ENCODE measurements around the gene LAMTOR2.
"Not testable (repeated sequence)": the region's sequence is repeated elsewhere in the genome, so short reads cannot be mapped to it uniquely, and the experiment has no call there.

The LAMTOR2 gene

DNA sequence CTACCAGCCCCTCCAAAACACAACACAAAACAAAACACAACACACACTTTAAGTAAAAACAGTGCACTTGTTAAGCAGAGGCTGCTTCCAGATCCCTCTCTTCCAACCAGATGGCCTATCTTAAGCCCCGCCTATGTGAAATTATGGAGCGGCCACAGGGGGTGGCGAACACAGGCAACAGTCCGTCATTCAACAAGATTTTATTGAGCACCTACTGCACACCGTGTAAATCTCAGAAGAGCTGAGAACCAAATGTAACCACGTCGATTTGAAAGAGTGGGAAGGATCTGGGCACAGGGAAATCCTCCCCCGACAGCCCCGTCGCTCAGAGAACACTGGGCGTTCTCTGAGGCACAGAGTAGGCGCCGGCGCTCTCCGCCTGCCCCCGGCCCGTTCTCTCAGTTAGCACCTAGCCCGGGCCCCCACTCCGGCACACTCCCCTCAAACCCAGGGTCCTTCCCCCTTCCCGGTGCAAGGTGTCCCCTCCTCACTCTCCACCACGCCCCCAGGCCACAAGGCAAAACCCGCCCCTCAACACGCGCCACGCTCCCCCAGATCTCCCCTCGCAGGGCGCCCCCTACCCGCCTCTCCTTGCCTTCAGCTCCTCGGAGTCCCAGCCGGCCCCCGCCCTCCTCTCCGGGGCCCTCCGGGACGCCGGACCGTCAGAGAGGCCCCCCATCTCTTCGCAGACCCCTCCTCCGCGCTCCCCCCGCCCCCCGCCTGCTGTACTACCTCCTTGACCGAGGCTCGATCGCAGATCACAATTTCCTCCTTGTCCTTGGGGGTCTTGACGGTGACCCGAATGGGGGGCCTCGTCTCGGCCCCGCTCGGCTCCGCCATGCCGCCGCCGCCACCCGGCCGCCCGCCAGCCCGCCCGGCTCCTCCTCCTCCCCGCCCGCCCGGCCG lies 1.5 kb upstream of the LAMTOR2 start:
- peak; percentile 50 for DNase-seq (ENCODE audit: low spot score)

DNA sequence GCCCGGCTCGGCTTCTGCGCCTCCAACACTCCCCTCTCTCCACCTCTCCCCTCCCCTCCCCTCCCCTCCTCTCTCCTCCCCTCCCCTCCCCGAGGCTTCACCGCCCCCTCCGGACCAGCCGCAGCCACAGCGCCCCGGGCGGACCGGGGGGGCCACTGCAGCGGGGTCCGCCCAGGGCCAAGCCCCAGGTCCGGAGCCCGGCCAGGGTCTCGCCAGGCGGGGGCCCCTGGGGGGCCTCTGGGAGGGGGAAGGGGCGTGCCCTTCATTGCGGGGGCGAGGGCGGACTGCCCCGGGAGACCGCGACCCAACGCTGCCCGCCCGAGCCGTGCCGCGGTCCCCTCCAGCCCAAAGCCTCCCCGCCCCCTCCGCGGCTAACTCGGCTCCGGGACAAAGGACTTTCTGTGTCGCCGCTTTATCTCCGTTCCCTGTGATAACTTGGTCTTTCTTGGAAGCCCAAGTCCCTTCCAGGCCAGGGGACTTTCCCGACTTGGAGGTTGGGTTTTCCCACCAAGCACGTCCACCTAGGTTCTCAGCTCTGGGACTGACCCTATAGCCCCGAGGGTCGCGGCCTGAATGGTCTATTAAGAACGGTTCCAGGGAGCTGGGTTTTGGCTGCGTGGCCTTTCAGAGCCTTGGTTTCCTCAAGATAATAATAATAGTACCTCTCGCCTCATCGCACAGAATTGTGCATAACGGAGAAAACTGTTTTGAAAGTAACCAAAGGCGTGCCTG lies 648 bp upstream of the LAMTOR2 start, which contains the start of gene UBQLN4:
Gene UBQLN4 (minus strand): TSS at position 31 of the 732 bp plus-strand sequence. CDS start 97 bp downstream, outside the sequence.
- DNase-seq (ENCODE audit: low spot score), result peak; percentile 73

GRCh38 chr1:156055281-156056048 lies 883 bp downstream of the LAMTOR2 start:
- peak; percentile 6 for DNase-seq (ENCODE audit: low spot score)

DNA sequence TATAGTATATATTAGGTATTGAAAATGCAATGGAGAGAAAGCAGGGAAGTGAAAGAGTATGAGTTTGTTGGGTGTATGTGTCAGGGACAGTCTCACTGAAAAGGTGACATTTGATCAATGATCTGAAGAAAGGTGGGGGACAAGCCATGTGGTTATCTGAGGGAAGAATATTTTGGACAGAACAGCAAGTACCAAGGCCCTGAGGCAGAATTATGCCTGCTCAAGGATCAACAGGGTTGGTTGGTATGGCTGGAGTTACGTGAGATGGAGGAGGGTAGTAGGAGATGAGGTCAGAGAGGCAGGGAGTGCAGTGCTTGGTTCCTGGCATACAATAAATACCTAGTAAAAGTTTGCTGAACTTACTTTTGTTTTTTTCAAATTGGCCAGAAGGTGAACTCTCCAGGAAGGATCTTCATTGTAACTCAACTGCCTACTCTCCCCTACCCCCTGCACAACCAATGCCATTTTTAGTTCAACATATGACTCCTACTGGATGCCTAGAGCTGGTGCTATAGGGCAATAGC lies 1.8 kb downstream of the LAMTOR2 start:
- DNase-seq (ENCODE audit: low spot score), result no peak

GRCh38 chr1:156060937-156061636 lies 6.5 kb downstream of the LAMTOR2 start, which contains the start of gene RAB25:
Gene RAB25 (plus strand): TSS chr1:156061160. CDS start chr1:156061401, 241 bp downstream.
- DNase-seq (ENCODE audit: low spot score), result no peak

DNA sequence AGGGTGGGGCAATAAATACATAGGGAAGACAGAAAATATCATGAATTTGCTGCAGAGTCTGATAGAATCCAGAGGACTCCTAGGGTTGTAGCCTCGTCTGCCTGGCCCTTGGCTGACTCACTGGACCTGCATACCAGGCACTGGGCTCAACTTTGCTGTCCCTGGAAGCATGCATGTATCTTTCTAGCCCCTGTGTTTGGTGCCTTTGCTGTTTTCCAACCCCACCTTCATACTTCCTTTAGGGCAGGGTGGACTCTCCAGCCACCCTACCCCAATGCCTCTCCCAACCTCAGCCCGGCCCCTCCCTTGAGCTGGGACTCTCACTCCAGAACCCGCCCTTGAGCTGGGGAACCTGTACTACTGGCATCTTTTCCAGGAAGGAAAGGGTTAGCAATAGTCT lies 7.6 kb downstream of the LAMTOR2 start:
- DNase-seq (ENCODE audit: low spot score), result no peak

GRCh38 chr1:156063997-156064285 lies 9.4 kb downstream of the LAMTOR2 start:
- DNase-seq (ENCODE audit: low spot score), result no peak

DNA sequence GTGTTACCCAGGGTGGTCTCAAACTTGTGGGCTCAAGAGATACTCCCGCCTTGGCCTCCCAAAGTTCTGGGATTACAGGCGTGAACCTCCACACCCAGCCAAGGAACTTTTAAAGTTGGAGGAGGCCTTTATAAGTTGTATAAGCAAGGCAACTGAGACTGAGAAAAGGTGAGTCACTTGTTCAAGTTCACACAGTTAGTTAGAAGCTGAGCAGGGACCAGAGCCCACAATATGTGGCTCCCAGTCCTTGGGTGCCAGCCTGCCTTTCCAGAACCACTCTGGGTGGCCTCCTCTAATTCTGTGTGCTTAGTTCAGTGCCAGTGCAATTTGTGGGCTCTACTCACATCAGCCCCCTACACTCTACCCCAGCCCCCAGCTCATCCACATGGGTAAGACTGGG lies 10.0 kb downstream of the LAMTOR2 start:
- DNase-seq (ENCODE audit: low spot score), result no peak

DNA sequence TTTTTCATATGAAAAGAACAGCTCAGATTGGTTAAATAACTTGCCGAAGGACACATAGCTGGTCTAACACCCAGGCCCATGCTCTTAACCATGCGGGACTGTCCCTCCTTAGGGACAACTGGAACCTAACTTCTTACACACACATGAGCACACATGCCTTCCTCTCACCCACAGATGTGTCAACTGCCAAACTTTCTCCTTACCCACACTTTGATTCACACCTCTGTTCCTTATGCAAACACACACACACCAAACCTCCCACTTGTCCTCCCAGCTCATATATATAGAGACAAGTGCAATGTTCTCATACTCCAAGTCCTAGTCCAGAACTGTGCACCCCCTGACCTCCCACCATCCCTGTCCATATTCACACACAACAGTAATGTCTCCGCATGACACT lies 10.6 kb downstream of the LAMTOR2 start:
- no peak for DNase-seq (ENCODE audit: low spot score)

GRCh38 chr1:156065871-156066270 lies 11.3 kb downstream of the LAMTOR2 start:
- DNase-seq (ENCODE audit: low spot score), result no peak

- DNase-seq (ENCODE audit: low spot score), result no peak
Observed at GRCh38 chr1:156067262-156067661, 12.7 kb downstream of the LAMTOR2 start.

DNA sequence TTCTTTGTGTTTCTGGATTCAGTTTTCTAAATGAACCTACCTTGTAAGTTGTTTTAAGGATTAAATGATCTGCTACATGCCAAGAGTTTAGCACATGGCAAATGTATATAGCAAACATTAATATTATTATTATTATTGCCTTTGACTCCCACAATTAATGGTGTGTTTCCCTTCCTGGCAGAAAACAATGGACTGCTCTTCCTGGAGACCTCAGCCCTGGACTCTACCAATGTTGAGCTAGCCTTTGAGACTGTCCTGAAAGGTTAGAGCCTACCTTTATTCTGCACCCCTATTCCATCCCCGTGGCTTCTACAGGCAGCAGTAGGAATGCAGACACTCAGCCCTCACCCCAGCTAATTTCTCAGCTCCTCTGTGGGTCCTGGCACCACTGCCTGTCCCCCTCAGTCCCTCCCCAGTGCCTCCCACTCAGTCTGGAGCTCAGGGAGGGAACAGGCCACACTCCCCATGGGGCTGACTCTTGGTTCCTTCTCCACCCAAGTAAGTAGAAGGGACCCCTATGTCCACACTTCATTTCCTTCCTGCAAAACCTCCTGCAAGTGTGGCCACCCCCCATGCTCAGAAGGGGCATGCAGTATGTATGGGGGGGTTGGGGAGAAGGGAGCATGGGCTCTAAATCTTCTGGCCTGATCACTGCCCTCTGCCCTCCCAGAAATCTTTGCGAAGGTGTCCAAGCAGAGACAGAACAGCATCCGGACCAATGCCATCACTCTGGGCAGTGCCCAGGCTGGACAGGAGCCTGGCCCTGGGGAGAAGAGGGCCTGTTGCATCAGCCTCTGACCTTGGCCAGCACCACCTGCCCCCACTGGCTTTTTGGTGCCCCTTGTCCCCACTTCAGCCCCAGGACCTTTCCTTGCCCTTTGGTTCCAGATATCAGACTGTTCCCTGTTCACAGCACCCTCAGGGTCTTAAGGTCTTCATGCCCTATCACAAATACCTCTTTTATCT lies 15.2 kb downstream of the LAMTOR2 start:
- DNase-seq (ENCODE audit: low spot score), result no peak

GRCh38 chr1:156070548-156070947 lies 16.0 kb downstream of the LAMTOR2 start:
- DNase-seq (ENCODE audit: low spot score), result no peak

DNA sequence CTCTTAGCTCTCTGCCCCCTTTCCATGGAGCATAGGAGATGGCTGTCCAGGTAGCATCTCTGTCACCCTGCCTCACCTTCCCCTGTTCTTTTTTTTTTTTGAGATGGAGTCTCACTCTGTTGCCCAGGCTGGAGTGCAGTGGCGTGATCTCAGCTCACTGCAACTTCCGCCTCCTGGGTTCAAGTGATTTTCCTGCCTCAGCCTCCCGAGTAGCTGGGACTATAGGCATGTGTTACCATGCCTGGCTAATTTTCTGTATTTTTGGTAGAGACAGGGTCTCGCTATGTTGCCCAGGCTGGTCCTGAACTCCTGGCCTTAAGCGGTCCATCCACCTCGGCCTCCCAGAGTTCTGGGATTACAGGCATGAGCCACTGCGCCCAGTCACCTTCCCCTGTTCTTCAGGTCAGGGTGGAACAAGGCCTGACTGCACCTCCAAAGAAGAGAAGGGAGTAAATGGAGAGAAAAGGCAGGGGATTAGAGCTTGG lies 16.8 kb downstream of the LAMTOR2 start:
- DNase-seq (ENCODE audit: low spot score), result not testable (repeated sequence)

GRCh38 chr1:156072251-156072650 lies 17.7 kb downstream of the LAMTOR2 start:
- DNase-seq (ENCODE audit: low spot score), result no peak

DNA sequence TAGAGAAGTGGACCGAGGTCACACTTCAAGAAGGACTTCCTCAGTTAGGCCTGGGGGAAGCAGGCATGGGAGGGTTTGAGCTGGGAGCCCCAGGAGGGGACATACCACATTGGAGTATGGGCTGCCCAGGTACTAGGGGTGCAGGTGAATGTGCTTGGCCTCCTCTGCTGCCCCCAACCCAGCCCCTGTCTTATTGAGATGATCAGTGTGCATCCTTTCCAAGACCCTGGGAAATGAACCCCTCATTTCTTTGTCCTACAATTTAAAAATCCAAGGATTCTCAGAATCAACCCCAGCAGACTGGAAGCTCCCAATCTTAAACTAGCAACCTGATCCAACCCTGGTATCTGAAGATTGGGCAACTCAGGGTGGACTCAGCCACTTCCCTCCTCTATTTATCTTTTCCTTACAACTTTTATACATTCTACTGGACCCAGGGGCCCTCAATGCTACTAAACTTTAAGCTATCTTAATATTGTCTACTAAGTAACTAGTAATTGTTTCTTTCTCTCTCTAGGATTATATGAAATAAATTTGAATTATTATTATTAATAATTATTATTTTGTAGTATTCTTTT lies 18.6 kb downstream of the LAMTOR2 start:
- no peak for DNase-seq (ENCODE audit: low spot score)

GRCh38 chr1:156073740-156074139 lies 19.2 kb downstream of the LAMTOR2 start:
- no peak for DNase-seq (ENCODE audit: low spot score)

GRCh38 chr1:156074661-156075060 lies 20.1 kb downstream of the LAMTOR2 start:
- no peak for DNase-seq (ENCODE audit: low spot score)

- no peak for DNase-seq (ENCODE audit: low spot score)
Observed at GRCh38 chr1:156075162-156075561, 20.6 kb downstream of the LAMTOR2 start.

- DNase-seq (ENCODE audit: low spot score), result no peak
Observed at GRCh38 chr1:156075775-156076204, 21.2 kb downstream of the LAMTOR2 start.

Measured in hematopoietic multipotent progenitor cell treated with erythropoietin and hydrocortisone succinate and interleukin-3 and kit ligand, for 15 days (in vitro differentiated cells).